Tibial nerve (tissue), 4 donors: ENCODE measurements around the gene CCL25. TPM values are rescaled to one million over a fixed set of nuclear protein-coding genes. Genes with fewer than 3 reads are reported as not detected.

Experiments
- DNase-seq, 2 donors: peaks; one replicate each; pipeline ENCODE4 v3.0.0-alpha.2; 2019; ENCODE audit warnings: low spot score in 2 of 2
- H3K27ac ChIP-seq, 4 donors: fragments of 200-600 bp; sonication (generic) in 3 of 4; one replicate each; pipeline ENCODE4 v1.5.1; 2017 to 2019; ENCODE audit warnings: mild to moderate bottlenecking in 1 of 4
- H3K27me3 ChIP-seq, 2 donors: fragments of 200-600 bp; sonication (generic) in 1 of 2; one replicate each; pipeline versions ENCODE4 v1.5.1 to v1.6.0; 2017 to 2019
- H3K36me3 ChIP-seq, 3 donors: fragments of 200-600 bp; sonication (generic); one replicate each; pipeline ENCODE4 v1.5.1; 2018 to 2019
- H3K4me1 ChIP-seq, 4 donors: fragments of 200-600 bp; sonication (generic) in 3 of 4; one replicate each; pipeline ENCODE4 v1.5.1; 2017 to 2019
- H3K4me3 ChIP-seq, 4 donors: fragments of 200-600 bp; sonication (generic) in 3 of 4; one replicate each; pipeline ENCODE4 v1.5.1; 2017 to 2019; ENCODE audit warnings: mild to moderate bottlenecking in 1 of 4, moderate library complexity in 1 of 4
- H3K9me3 ChIP-seq, 4 donors: fragments of 200-600 bp; sonication (generic) in 3 of 4; one replicate each; pipeline ENCODE4 v1.5.1; 2017 to 2019
- EP300 ChIP-seq, 2 donors: sonication (generic); formaldehyde crosslinking; IDR thresholded peaks; one replicate each; pipeline ENCODE4 v1.6.1; 2017; ENCODE audit warnings: antibody characterized with exemption in 2 of 2, mild to moderate bottlenecking in 1 of 2
- POLR2A ChIP-seq, 2 donors: fragments of 450-650 bp; IDR thresholded peaks; one replicate each; pipeline ENCODE4 v1.6.1; 2017; ENCODE audit warnings: antibody characterized with exemption in 2 of 2, mild to moderate bottlenecking in 2 of 2, moderate library complexity in 2 of 2
- WGBS, 2 donors: methylation state at CpG; one replicate each; pipeline ENCODE4 v1.1.5; 2018; 5-methylcytosine and 5-hydroxymethylcytosine counted together
- total RNA-seq, 4 donors: library from RNA; depleted of rRNA; stranded (reverse); fragments of >200 nt; gene quantifications; one replicate each; pipeline ENCODE4 v1.1.0, GENCODE V29; 2016
- TF ChIP-seq, protein P1 (sequence below), 5 experiments: fragments of 200-600 bp in 3 of 5; fragments of 450-650 bp in 2 of 5; sonication (generic) in 3 of 5; IDR thresholded peaks; one replicate each; pipeline ENCODE4 v1.5.1; 2016 to 2019; ENCODE audit warnings: antibody characterized with exemption in 5 of 5, mild to moderate bottlenecking in 3 of 5, moderate library complexity in 2 of 5

CCL25 gene
- total RNA-seq, 4 donors from 2014 or later = not detected

DNA sequence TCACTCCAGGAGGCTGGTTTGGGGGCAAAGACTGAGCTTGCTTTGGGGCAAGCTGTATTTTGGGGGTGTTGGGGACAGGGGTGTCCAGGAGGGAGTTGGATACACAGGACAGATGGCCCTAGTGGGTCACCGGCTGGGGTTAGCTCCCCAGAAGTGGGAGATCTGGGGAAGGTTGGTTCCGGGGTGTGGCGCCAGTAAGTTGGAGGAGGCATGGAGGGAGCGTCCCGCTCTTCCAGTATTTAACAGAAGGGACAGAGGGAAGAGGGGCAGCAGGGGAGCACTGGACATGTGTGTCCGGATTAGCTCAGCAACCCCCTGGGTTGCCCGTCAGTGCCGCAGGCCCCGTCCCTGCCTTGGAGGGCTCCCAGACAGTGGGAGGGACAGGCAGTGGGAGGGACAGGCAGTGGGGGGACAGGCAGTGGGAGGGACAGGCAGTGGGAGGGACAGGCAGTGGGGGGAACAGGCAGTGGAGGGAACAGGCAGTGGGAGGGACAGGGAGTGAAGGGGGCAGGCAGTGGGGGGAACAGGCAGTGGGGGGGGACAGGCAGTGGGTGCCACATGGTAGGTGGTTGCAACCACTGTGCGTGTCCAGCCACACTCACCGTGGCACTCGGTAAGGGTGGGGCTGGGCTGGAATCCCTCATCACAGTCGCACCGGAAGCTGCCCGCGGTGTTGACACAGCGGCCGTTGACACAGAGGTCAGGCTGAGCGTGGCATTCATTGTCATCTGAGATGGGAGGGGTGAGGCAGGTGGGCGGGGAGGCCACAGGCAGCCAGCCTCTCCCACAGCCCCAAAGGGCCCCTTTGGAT, 33.2 kb downstream of the CCL25 start:
- H3K4me3 ChIP-seq = no peak overlapping the region
- H3K36me3 ChIP-seq = no peaks in the 10 kb centered on the region
- H3K27me3 ChIP-seq = no peaks in the 10 kb centered on the region
- 51% methylated on average over 20 of the region's 20 CpGs for WGBS, 2 donors
- TF ChIP-seq, protein P1, sequence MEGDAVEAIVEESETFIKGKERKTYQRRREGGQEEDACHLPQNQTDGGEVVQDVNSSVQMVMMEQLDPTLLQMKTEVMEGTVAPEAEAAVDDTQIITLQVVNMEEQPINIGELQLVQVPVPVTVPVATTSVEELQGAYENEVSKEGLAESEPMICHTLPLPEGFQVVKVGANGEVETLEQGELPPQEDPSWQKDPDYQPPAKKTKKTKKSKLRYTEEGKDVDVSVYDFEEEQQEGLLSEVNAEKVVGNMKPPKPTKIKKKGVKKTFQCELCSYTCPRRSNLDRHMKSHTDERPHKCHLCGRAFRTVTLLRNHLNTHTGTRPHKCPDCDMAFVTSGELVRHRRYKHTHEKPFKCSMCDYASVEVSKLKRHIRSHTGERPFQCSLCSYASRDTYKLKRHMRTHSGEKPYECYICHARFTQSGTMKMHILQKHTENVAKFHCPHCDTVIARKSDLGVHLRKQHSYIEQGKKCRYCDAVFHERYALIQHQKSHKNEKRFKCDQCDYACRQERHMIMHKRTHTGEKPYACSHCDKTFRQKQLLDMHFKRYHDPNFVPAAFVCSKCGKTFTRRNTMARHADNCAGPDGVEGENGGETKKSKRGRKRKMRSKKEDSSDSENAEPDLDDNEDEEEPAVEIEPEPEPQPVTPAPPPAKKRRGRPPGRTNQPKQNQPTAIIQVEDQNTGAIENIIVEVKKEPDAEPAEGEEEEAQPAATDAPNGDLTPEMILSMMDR (IDR thresholded peaks at IDR 0.05) = no peak
- TF ChIP-seq EP300 (IDR thresholded peaks at IDR 0.05) (no peak), POLR2A (IDR thresholded peaks at IDR 0.05) (no peak)
- H3K27ac ChIP-seq = no peak overlapping the region
- DNase-seq = no peak
- no peaks in the 10 kb centered on the region for H3K4me1 ChIP-seq
- H3K9me3 ChIP-seq = peaks cover 0 to 17% (median 0%) of the 10 kb centered on the region in 4 donors

DNA sequence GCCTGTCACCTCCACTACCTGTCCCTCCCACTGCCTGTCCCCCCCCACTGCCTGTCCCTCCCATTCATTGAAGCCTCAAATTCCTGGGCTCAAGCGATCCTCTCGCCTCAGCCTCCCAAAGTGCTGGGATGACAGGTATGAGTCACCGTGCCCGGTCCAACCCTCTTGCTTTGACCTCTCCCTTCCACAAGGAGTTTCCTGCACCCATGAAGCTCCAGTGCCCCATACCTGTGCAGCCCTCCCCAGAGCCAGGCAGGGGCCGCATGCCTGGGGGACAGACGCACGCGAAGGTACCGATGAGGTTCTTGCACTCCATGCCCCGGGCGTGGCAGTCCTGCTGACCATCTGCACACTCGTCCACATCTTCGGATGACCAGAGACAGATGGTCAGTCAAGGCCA, 34.3 kb downstream of the CCL25 start:
- no peak for DNase-seq
- Histone ChIP-seq H3K4me3 (no peak overlapping the region), H3K27me3 (no peaks in the 10 kb centered on the region), H3K27ac (no peak overlapping the region), H3K36me3 (no peaks in the 10 kb centered on the region), H3K9me3 (peaks cover 0 to 24% (median 0%) of the 10 kb centered on the region in 4 donors), H3K4me1 (no peaks in the 10 kb centered on the region)
- 92 to 94% methylated on average over 11 to 13 of the region's 13 CpGs for WGBS, 2 donors
- TF ChIP-seq EP300 (IDR thresholded peaks at IDR 0.05) (no peak), POLR2A (IDR thresholded peaks at IDR 0.05) (no peak)
- TF ChIP-seq, protein P1 (IDR thresholded peaks at IDR 0.05) = no peak

DNA sequence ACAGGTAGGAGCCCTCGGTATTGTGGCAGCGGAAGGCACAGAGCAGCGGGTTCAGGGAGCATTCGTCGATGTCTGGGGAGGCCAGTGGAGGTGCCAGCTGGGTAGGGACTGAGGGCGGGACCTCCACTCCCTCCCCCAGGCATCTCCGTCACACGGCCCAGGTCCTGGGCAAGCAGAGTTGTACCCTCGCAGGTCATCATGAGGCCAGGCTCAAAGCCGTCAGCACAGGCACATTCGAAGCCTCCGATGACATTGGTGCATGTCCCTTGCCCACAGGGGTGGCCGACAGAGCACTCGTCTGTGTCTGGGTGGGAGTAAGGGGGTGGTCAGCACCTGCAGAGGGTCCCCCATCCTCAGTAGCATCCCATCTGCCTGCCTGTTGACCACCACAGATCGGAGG, 35.3 kb downstream of the CCL25 start:
- Histone ChIP-seq H3K4me3 (no peak overlapping the region), H3K4me1 (no peaks in the 10 kb centered on the region), H3K27me3 (no peaks in the 10 kb centered on the region), H3K27ac (no peak overlapping the region), H3K36me3 (no peaks in the 10 kb centered on the region), H3K9me3 (peaks cover 0 to 28% (median 0%) of the 10 kb centered on the region in 4 donors)
- TF ChIP-seq EP300 (IDR thresholded peaks at IDR 0.05) (no peak), POLR2A (IDR thresholded peaks at IDR 0.05) (no peak)
- TF ChIP-seq, protein P1 (IDR thresholded peaks at IDR 0.05) = no peak
- no peak for DNase-seq
- 94 to 96% methylated on average over 12 to 15 of the region's 15 CpGs for WGBS, 2 donors

DNA sequence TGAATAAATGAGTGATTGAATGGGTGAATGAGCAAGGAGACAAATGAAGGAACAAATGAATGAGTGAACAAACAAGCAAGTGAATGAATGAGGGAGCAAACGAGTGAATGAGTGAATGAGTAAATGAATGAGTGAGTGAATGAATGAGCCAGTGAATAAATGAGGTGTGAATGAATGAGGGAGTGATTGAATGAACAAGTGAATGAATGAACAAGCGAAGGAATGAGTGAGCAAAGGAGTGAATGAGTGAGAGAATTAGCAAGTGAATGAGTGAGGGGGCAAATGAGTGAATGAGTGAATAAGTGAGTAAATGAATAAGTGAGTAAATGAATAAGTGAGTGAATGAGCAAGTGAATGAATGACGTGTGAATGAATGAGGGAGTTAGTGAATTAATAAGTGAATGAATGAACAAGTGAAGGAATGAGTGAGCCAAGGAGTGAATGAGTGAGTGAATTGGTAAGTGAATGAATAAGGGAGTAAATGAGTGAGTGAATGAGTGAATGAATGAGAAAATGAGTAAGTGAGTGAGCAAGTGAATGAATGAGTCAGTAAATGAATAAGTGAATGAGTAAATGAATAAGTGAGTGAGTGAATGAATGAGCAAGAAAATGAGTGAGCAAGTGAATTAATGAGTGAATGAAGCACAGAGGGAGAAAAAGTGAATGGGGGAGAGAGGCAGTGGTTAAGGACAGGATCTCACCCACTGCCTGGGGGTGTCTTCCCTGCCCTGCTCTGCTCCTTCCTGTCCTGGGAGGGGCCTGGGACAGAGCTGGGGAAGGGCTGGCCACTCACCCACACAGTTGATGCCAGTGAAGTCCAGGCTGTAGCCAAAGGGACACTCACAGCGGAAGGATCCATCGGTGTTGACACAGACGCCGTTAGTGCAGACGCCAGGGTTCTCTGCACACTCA, 36.4 kb downstream of the CCL25 start:
- H3K27me3 ChIP-seq = no peaks in the 10 kb centered on the region
- WGBS, 2 donors = 84% methylated on average over 8 of the region's 8 CpGs
- DNase-seq = no peak
- H3K4me3 ChIP-seq = no peak overlapping the region
- H3K9me3 ChIP-seq = peaks cover 0 to 39% (median 0%) of the 10 kb centered on the region in 4 donors
- no peaks in the 10 kb centered on the region for H3K4me1 ChIP-seq
- TF ChIP-seq, protein P1 (IDR thresholded peaks at IDR 0.05) = no peak
- no peak for TF ChIP-seq POLR2A (IDR thresholded peaks at IDR 0.05)
- no peak for TF ChIP-seq EP300 (IDR thresholded peaks at IDR 0.05)
- no peaks in the 10 kb centered on the region for H3K36me3 ChIP-seq
- H3K27ac ChIP-seq = no peak overlapping the region
